Caki2 (cell line): ENCODE measurements around the gene FIGNL2. TPM values are rescaled to one million over a fixed set of nuclear protein-coding genes. Genes with fewer than 3 reads are reported as not detected.

Experiments
- DNase-seq: peaks from one replicate; pipeline ENCODE4 v3.0.0-alpha.2; 2015; ENCODE audit warnings: low read depth
- in situ Hi-C: cut with HindIII; loops from 2 replicates; pipeline ENCODE4 v1.10.0; 2016; ENCODE audit warnings: low sequenced_read_pairs, low pct_unique_long_range_greater_than_20kb, mixed read lengths
- total RNA-seq: library from RNA; depleted of rRNA; stranded (reverse); fragments of >200 nt; shearing (Covaris generic); gene quantifications from 2 replicates; pipeline ENCODE4 v1.2.3, GENCODE V29; 2014; ENCODE audit warnings: low replicate concordance

FIGNL2 gene
- total RNA-seq, 1 experiment from 2014 or later: 0.84 TPM

DNA sequence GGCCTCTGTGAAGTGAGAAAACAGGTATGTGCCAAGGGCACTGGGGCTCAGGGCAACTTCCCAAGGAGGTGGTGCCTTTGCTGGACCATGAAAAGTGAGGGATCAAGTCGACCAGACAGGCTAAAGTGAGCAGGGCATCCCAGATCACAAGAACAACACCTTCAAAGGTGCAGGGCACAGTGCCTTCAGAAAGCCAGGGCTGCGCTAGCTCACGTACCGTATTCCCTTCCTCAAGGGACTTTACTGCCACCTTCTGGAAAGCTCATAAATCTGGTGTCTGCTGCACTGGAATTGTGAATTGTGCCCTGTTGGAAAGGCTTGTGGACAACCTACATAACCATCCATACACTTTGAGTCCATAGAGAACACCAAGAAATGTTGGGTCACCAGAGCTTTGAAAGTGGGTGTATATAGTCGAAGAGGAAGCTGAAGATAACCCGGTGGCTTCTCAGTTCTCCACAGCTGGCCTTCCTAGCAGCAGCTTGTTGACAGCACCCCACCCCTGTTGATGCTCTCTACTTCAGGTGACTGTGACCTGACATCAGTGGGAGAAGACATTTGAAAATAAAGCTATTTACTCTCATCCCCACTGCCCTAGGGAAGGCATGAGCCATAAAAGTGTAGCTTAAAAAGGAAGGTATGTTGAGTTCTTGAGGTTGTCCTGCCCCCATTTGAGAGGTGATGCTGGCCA lies 24.5 kb downstream of the FIGNL2 start:
- in situ Hi-C loops: no loop called here

DNA sequence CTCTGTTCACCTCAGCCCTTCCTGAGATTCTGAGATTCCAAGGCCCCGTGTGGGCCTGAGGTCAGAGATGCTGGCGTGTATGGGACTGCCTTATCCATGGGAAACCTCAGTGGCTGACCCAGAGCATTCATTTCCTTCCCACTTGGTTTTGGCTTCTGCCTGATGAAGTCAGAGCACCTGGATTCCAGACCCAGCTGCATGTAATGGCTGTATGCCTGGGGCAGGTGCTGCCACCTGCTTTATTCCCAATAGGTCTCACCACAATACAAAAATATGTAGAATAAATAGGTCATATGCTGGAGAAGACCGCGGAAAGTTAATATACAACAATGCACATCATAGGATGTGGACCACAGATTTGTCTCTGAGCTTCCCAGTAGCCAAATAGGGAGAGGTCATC lies 25.6 kb downstream of the FIGNL2 start:
- in situ Hi-C loops: no loop called here
- DNase-seq: no peak

More for the DNA sequence above, 24.5 kb downstream of the FIGNL2 start:
- DNase-seq: peak; percentile 65

GRCh38 chr12:51822261-51822616 lies 26.3 kb downstream of the FIGNL2 start:
- in situ Hi-C loops: no loop called here
- no peak for DNase-seq

DNA sequence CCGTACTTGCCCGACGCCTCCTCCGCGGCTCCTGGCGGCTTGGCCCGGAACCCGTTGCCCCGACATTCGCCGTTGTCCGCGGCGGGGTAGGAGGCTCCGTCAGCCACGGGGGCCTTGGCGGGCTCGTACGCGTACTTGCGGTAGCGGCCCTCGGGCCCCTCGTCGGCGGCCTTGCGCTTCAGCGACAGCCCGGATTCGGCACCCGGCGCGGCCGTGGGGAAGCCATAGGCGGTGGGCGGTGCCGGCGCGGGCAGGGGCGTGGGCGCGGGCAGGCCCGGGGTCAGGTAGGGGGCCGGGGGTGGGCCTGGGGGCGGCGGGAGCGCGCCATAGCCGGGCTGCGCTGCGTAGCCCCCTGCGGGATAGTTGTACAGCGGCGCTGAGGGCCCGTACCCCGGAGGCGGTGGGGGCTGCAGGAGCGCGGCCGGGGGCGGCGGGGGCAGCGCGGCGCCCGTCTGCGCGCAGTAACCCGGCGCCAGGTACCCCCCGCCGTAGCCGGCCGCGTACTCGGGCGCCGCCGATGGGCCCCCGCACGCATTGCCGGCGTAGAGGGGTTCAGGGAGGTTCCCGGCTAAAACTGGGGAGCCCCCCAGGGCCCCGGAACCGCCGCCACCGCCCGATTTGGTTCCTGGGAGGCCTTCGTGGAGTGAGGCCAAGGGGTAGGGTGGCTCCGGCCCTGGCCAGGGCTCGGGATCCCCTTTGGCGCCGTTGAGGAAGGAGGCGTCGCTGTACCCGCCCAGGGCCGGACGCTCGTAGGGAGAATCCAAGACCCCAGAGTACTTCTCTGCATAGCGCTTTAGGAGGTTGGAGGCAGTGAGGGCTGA lies 26.9 kb downstream of the FIGNL2 start:
- no peak for DNase-seq
- in situ Hi-C loops: no loop called here

DNA sequence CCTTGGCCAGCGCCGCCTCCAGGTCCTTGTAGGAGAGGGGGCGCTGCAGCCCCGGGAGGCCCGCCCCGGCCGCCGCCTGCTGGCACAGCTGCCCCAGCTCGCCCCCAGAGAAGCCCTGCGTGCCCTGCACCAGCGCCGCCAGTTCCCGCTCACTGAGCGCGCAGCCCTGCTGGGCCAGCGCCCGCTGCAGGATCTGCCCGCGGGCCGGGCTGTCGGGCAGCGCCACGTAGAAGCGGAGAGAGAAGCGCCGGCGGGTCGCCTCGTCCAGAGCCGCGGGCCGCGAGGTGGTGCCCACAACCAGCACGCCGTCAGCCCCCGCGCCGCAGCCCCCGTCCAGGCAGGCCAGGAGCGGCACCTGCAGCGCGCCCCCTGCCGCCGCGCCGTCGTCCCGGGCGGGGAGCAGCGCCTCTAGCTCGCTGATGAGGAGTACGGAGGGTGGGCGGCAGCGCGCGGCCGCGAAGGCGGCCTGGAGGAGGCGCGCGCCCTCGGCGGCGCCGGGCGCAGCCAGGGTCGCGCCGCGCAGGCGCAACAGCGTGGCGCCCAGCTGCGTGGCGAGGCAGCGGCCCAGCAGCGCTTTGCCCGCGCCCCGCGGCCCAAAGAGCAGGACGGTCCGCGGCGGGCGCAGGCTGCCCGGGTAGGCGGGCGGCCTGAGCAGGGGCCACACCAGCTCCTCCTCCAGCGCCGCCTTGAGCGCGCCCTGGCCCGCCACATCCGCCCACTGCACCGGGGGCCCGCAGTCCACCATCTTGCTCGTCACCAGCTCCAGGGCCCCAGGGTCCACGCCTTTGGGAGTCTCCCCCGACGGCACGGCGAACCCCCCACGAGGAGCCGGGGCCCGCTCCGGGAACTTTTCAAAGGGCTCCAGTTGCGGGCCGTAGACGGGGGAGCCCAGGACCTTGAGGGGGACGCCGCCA lies 27.7 kb downstream of the FIGNL2 start:
- DNase-seq: no peak
- in situ Hi-C loops: no loop called here

GRCh38 chr12:51819736-51820525 lies 28.6 kb downstream of the FIGNL2 start:
- in situ Hi-C loops: no loop called here
- no peak for DNase-seq

DNA sequence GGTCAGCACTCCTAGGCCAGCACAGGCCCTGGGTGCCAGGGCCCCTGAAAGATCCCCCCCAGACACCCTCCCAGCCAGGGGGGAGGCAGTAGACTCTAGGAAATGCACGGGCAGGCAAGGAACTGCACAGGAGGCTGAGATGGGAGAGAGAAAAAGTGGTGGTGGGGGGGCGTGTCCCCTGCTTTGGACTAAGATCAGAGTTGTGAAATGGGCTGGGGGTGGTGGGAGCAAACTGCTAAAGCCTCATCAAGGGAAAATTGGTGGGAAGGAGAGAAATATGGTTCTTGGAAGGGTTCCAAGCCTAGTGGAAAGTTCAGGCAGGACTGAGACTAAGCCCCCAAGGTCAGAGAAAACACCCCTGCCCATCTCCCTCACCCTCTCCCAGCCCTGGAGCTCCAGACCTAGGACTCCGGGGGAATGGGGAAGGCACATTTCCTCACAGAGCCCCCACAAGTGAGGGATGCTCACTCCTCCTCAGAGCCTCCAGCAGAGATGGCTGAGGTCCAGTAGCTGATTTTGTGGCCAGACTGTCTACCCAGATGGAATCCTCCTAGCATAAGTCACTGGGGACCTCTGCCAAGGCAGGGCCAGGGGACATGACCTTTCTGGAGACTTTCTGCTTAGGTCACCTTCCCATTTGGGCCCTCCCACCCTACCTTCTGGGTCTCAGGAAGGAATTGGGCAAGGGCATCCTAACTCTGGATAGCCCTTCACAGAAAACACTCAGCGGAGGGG lies 29.8 kb downstream of the FIGNL2 start:
- in situ Hi-C loops: no loop called here
- DNase-seq: no peak

DNA sequence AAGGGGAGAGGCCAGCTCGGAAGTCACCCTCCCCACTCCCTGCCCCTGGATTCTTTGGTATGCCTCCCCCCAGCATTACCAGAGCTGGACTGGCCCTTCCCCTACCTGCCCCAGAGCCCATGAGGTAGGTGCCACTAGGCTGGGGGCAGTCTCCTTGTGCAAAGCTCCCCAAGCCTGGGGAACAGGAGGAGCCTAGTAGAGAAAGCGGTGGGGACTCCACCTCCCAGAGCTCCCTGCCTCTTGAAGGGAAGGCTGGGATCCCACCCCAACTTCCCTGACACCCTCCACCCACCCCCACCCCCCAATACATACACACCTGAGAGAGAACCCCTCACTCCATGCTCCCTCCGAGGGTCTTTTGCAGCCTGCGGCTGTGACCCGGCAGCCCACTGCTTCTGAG lies 30.4 kb downstream of the FIGNL2 start:
- DNase-seq: no peak
- in situ Hi-C loops: no loop called here

- in situ Hi-C loops: no loop called here
Observed at GRCh38 chr12:51817027-51817953, 31.2 kb downstream of the FIGNL2 start.

DNA sequence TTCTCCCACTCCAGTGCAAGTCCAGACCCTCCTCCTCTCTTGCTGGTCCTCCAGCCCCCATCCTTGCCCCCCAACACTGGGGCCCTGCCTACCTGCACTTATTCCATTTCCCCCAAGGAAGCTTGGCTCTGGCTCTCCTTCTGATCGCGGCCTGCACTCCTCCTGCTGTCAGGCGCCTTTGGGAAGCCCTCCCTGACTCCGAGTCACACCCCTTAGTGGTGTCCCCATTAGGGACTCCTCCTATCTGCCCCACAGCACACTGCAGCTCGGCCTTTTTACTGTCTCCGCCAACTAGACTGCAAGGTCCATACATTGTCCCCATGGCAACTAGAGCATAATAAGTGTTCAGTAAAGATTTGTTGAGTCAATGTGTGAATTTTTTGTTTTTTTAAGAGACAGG lies 32.9 kb downstream of the FIGNL2 start:
- no peak for DNase-seq
- in situ Hi-C loops: no loop called here

More at GRCh38 chr12:51817027-51817953, 31.2 kb downstream of the FIGNL2 start:
- no peak for DNase-seq

DNA sequence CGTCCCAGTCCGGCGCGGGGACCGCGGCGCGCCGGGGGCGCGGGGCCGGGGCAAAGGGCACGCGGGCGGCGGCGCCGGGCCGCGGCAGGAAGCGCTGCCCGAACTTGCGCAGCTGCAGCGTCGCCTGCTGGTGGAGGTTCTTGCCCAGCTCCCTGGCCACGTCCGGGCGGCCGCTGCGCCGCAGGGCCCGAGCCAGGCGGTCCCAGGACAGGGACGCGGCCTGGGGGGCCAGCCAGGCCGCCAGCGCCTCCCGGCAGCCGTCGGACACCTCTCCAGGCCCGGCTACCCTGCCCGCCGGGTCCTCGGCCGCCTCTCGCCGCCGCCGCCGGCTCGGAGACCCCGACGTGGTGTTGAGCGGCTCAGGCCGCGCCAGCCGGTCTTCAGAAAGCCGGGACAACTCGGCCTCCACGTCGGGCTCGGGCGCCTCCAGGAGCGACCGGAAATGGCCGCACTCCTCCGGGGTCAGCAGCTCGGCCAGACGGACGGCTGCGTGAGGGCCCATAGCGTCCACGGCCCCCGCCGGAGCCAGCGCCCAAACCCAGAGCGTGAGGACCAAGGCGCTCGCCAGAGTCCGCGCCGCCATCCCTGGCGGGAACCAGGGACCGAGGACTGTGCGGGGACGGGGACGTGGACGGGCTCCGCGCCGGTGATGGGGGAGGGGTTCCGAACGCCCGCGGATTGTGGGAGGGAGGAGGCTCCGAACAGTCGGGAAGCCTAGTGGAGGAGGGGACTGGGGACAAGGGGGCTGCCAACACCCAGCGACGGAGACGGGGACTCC lies 34.0 kb downstream of the FIGNL2 start:
- in situ Hi-C loops: no loop called here
- peak; percentile 70 for DNase-seq

GRCh38 chr12:51813931-51814310 lies 34.6 kb downstream of the FIGNL2 start:
- in situ Hi-C loops: no loop called here
- DNase-seq: no peak

GRCh38 chr12:51812871-51813270 lies 35.6 kb downstream of the FIGNL2 start:
- in situ Hi-C loops: no loop called here
- DNase-seq: no peak

- in situ Hi-C loops: no loop called here
- DNase-seq: no peak
Observed at GRCh38 chr12:51811203-51812202, 37.0 kb downstream of the FIGNL2 start.

GRCh38 chr12:51809193-51809592 lies 39.3 kb downstream of the FIGNL2 start:
- in situ Hi-C loops: no loop called here
- no peak for DNase-seq
